Activated naive CD8-positive, alpha-beta T cell treated with anti-CD3 and anti-CD28 coated beads, Interleukin-2, amount 50 U/mL, for 16 hours (primary cell): Measurements from ENCODE around the gene TFEB.

Experiments used
- DNase-seq: peaks from one replicate; pipeline ENCODE4 v3.0.0-alpha.2; 2020; ENCODE audit warnings: low read depth, low spot score

Gene TFEB

DNA sequence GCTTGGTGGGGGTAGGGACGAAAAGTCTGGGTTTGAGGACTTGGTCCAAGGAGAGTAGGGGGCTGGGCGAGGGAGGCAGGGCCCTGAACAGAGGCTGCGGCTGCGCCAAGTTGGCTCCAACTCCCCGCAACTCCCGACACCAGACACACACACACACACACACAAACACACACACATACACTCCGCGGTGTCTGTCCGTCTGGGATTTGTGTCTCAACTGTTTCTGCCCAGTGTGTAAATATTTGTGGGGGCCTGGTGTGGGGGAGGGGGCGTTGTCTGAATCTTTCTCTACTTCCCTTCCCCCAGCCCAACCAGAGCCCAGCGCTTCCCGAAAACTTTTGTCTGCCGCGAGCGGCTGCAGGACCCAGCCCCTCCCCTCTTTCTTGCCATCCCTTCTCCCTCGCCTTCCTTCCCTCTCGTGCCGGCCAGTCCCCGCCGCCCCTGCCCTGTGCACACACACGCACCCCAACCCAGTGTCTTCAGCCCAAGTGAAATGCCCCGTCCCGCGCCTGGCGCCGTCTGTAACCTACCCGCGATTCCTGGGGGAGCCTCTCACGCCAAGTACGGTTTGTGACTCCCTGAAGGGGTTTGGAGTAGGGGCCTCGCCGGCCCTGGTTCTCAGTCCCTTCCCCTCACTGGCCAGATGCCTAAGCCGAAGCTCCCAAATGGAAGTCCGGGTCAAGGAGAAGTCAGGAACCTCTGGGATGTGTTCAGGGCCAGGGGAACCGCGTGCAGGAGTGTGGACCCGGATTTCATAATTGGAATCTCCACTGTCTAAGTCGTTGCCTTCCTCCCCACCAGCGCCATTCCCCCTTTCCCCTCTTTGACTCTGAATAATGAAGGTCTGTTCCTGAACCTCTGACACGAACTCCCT is 96.2 kb downstream of the TFEB start:
- DNase-seq, result no peak

DNA sequence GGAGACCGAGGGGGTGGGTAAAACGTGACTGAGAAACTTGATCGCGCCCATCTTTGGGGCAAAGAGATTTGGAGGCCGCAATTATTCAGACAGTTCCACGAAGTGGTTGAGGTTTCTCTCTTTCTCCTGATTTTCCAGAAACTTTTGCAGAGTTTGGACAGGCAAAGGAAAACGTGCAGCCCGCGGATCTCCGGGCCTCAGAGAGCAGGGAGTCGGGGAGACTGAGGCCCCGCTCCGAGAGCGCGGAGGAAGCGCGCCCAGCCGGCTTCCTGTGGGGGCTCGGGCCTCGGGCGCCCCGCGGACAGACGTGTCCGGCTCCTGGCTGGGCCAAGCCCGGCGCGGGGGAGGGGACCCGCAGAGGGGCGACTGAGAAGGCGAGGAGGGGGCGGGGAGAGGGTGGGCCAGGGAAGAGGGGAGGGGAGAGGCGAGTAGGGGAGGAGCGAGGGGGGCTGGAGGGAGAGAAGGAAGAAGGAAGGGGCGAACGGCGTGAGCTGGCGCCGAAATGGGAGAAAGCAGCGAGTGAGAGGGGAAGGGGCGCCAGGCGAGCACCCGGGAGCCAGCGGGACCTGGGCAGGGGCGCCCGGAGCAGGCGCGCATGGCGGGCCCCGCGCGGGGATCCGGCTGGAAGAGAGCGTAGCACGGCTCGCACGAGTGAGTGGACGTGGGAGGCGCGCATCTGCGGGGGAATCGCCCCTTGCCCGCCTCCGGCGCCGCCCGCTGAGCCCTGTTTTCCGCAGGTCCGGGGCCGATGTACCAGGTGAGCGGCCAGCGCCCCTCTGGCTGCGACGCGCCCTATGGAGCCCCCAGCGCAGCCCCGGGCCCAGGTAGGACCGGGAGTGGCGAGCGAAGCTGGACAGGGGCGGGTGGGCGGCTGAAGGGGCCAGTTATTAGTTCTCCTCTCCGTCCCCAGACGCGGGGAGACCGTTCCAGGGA is 97.1 kb downstream of the TFEB start, which contains the start of gene MDFI:
TSS of gene MDFI (plus strand) at position 467 of the 933 bp plus-strand sequence. CDS start at position 749, 282 bp downstream.
- no peak for DNase-seq

DNA sequence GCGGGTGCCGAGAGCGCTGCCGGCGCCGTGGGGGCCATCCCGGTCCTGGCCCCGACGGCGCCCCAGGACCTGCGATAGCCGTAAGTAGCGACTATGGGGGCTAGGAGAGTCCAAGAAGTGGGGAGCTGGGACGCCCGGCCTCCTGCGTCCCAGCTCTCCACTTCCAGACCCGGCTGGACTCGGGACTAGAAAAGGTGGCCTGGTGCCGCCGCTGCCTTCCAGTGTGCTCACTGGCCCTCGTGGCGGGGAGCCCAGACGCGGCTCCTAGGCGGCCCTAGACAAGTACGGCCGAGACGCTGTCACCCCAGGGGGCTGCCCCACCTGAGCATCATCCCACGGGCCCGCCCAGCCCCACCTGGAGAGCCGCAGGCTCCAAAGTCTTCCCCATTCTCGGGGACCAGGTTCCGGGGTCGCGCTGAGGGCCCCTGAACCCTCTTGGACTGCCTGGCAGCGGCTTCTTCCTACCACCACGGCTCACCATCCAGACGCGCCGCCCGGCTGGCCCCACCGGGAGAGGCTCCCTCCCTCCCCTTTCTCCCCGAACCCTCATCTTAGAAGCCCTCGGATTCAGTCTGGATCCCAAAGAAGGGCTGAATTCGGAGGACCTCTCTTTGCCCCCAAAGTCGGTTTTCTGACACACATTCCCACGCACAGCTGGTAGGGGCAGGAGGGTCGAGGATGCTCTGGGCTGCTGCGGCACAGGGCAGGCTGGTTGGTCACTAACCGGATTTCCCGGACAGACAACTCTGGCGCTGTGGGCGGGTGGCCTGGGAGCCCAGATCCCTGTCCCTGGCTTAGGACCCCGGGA is 98.0 kb downstream of the TFEB start:
- no peak for DNase-seq

DNA sequence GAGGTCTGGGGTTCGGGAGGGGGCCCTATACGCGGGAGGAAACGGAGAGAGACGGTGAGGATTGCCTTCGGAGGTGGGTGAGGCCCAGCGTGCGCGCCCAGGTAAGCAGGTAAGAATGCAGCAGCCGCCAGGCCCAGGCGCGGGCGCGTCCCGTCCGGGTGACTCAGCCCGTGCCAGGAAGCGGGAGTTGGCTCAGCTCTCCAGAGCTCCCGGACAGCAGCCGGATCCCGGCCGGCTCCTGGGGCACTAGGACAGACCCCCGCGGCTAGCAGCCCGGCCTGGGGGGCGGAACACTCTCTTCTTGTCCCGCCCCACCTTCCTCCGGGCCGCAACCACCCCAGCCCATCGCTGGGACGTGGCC is 98.6 kb downstream of the TFEB start:
- no peak for DNase-seq

DNA sequence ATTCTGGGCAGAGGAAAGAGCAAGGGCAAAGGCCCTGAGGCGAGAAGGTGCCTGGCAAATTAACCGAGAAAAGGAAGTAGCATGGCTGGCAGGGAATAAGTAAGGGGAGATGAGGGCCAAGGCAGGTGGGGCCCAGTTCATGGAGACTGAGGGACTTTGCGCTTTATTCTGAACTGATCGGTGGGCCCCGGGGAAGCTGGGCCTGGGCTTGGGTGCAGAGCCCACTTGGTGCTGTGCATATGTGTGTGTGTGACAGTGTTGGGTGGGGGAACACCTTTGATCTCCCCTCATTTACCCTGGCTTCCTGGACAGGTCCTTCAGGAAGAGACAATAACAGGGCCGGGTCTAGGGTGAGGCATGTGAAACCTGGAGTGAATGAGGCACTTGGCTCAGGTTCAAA is 100.0 kb downstream of the TFEB start:
- DNase-seq, result no peak

DNA sequence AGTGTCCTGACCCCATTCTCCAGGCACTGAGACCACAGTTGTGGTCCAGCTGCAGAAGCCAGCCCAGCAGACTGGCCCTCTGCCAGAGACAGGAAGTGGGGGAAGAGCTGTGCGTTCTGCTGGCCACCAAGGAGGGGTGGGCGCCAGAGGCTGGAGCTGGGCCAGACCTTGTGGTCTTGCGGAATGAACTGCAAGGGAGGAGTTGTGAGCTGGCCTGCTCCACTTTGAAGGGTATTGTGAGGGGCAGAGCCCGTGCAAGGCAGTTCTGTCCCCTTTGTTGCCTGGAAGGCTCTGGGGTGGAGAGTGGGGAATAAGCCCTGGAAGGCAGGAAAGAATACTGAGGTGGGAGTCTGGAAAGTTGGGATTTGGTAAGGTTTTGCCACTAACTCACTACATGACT is 100.8 kb downstream of the TFEB start:
- DNase-seq, result no peak
